Ovary (tissue), 9 donors: Measurements from ENCODE around the gene MYLIP. TPM values are rescaled to one million over a fixed set of nuclear protein-coding genes. Genes with fewer than 3 reads are reported as not detected.
"Not testable (repeated sequence)": the region's sequence is repeated elsewhere in the genome, so short reads cannot be mapped to it uniquely, and the experiment has no call there.

Experiments used
- DNase-seq, 5 donors: peaks; one replicate each; pipeline ENCODE4 v3.0.0-alpha.2; 2019 to 2020
- H3K27ac ChIP-seq, 2 donors: fragments of 200-600 bp; one replicate each; pipeline versions ENCODE4 v1.5.1 to v1.8.0; 2019 to 2022
- H3K27me3 ChIP-seq: fragments of 200-600 bp; one replicate; pipeline ENCODE4 v1.8.0; 2022
- H3K36me3 ChIP-seq: fragments of 200-600 bp; sonication (generic); one replicate; pipeline ENCODE4 v1.5.1; 2019
- H3K4me1 ChIP-seq: one replicate; pipeline ENCODE4 v1.8.1; 2013; ENCODE audit warnings: mild to moderate bottlenecking, moderate library complexity; ENCODE audit not compliant: insufficient read depth
- H3K4me3 ChIP-seq: fragments of 200-600 bp; sonication (generic); one replicate; pipeline ENCODE4 v1.5.1; 2017
- H3K9me3 ChIP-seq, 2 donors: fragments of 200-600 bp in 1 of 2; sonication (generic) in 1 of 2; one replicate each; pipeline versions ENCODE4 v1.5.1 to v1.8.1; 2013 to 2019; ENCODE audit warnings: mild to moderate bottlenecking in 1 of 2, moderate library complexity in 1 of 2
- EP300 ChIP-seq: sonication (generic); formaldehyde crosslinking; IDR thresholded peaks from one replicate; pipeline ENCODE4 v1.6.1; 2017; ENCODE audit warnings: antibody characterized with exemption
- POLR2A ChIP-seq: fragments of 450-650 bp; IDR thresholded peaks from one replicate; pipeline ENCODE4 v1.6.1; 2017; ENCODE audit warnings: antibody characterized with exemption, mild to moderate bottlenecking, moderate library complexity
- WGBS, 3 donors: extraction: QIAGEN DNeasy Blood & Tissue Kit in 1 of 3; methylation state at CpG; one replicate each; pipeline versions ENCODE4 v1.1.5 to v1.1.7; 2013 to 2017; 5-methylcytosine and 5-hydroxymethylcytosine counted together
- intact Hi-C, 4 donors: fragments of 100-400 bp; cut with DNase I; formaldehyde crosslinking; loops; one replicate each; pipeline versions ENCODE4 v1.11.0 to v1.15.1; 2022 to 2023
- polyA plus RNA-seq, 2 donors: library from polyadenylated mRNA; stranded (reverse); fragments of 200-250 nt in 1 of 2; fragments of 350-450 nt in 1 of 2; fragmentation: Illumina TruSeq in 1 of 2; extraction: RNeasy Lipid Tissue Mini Kit (QIAGEN cat#74804) in 1 of 2; gene quantifications; one replicate each; pipeline ENCODE4 v1.2.3, GENCODE V29; 2013 to 2014
- total RNA-seq, 7 donors: library from RNA; depleted of rRNA in 2 of 7; stranded (reverse); fragments of >200 nt in 2 of 7; fragmentation: NEBNext Ultra II Directional in 3 of 7; extraction: Animal tissue kit (Norgen Biotek cat#: 25700) in 3 of 7; gene quantifications; one replicate each; pipeline versions ENCODE4 v1.1.0 to v1.2.4, GENCODE V29; 2016 to 2023
- TF ChIP-seq, protein P1 (sequence below), 3 donors: fragments of 450-650 bp in 2 of 3; fragments of 200-600 bp in 1 of 3; IDR thresholded peaks; one replicate each; pipeline versions ENCODE4 v1.5.1 to v1.8.0; 2016 to 2022; ENCODE audit warnings: antibody characterized with exemption in 3 of 3, mild to moderate bottlenecking in 1 of 3
- donor health status: DM: no; HTN: no; CAD: no; lungs with moderate emphysema.
- donor health status: DM: no; HTN: no; CAD: no.
- donor health status: Bipolar disorder and iron deficiency.
- donor health status: DM: yes; HTN: yes; CAD: no.
- donor health status: DM: no; HTN: no; CAD: no.
- donor health status: DM: yes; HTN: yes; CAD: no.

Gene MYLIP
- total and polyA plus RNA-seq, 9 donors: 11.0 to 45.4 (median 37.7) TPM

- no peak overlapping the region for H3K4me3 ChIP-seq
- WGBS, 3 donors: 86 to 89% (median 89%) methylated on average over 3 of the region's 3 CpGs
- H3K27ac ChIP-seq: no peak overlapping the region
- H3K4me1 ChIP-seq: no peaks in the 10 kb centered on the region
- intact Hi-C loops: no loop called here
- no peaks in the 10 kb centered on the region for H3K9me3 ChIP-seq
- no peak for DNase-seq
- no peaks in the 10 kb centered on the region for H3K27me3 ChIP-seq
- H3K36me3 ChIP-seq: no peaks in the 10 kb centered on the region
- TF ChIP-seq, protein P1, sequence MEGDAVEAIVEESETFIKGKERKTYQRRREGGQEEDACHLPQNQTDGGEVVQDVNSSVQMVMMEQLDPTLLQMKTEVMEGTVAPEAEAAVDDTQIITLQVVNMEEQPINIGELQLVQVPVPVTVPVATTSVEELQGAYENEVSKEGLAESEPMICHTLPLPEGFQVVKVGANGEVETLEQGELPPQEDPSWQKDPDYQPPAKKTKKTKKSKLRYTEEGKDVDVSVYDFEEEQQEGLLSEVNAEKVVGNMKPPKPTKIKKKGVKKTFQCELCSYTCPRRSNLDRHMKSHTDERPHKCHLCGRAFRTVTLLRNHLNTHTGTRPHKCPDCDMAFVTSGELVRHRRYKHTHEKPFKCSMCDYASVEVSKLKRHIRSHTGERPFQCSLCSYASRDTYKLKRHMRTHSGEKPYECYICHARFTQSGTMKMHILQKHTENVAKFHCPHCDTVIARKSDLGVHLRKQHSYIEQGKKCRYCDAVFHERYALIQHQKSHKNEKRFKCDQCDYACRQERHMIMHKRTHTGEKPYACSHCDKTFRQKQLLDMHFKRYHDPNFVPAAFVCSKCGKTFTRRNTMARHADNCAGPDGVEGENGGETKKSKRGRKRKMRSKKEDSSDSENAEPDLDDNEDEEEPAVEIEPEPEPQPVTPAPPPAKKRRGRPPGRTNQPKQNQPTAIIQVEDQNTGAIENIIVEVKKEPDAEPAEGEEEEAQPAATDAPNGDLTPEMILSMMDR (IDR thresholded peaks at IDR 0.05): no peak
- TF ChIP-seq POLR2A (no peak), EP300 (no peak)
Measured at GRCh38 chr6:16173167-16173940, 44.5 kb downstream of the MYLIP start.

DNA sequence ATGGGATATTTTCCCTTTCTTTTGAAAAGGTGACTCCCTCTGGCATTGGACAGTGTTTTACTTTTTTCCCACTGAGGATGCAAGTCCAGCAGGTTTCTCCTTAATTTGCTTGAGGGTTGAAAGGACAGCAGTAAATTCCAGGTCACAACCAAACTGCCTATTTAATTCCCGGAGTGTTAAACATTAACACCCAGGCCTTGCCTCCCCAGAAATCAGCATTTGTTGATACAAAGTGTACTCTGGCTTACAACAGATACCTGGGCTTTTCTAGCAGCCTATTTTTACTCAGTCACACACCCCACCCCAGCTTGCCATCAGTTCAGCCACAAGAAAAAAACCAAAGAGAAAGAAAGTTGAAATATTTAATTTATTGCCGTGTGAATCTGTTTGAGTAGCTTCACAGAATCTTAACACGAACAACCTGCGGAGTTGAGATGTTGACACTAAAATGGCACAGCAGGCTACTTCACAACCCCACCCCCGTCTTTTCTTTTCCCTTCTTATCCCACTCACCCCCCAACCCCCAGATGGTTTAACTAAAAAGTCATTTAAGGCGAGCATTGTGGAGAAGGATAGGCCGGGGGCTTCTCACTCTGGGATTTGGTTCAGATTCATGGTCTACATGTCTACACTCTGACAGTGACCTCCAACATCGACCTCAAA lies 45.7 kb downstream of the MYLIP start:
- intact Hi-C loops: no loop called here
- Histone ChIP-seq H3K27ac (no peak overlapping the region), H3K4me1 (no peaks in the 10 kb centered on the region), H3K27me3 (no peaks in the 10 kb centered on the region), H3K4me3 (no peak overlapping the region), H3K36me3 (no peaks in the 10 kb centered on the region), H3K9me3 (no peaks in the 10 kb centered on the region)
- TF ChIP-seq, protein P1 (IDR thresholded peaks at IDR 0.05): no peak
- TF ChIP-seq POLR2A (no peak), EP300 (no peak)
- WGBS, 3 donors: 85 to 89% (median 87%) methylated on average over 8 of the region's 8 CpGs
- no peak for DNase-seq

DNA sequence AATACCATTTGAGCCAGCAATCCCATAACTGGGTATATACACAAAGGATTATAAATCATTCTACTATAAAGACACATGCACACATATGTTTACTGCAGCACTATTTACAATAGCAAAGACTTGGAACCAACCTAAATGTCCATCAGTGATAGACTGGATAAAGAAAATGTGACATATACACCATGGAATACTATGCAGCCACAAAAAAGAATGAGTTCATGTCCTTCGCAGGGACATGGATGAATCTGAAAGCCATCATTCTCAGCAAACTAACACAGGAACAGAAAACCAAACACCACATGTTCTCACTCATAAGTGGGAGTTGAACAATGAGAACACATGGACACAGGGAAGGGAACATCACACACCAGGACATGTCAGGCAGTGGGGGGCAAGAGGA lies 47.7 kb downstream of the MYLIP start:
- intact Hi-C loops: not testable (repeated sequence)
- 33 to 97% (median 51%) methylated on average over 1 of the region's 1 CpG for WGBS, 3 donors

DNA sequence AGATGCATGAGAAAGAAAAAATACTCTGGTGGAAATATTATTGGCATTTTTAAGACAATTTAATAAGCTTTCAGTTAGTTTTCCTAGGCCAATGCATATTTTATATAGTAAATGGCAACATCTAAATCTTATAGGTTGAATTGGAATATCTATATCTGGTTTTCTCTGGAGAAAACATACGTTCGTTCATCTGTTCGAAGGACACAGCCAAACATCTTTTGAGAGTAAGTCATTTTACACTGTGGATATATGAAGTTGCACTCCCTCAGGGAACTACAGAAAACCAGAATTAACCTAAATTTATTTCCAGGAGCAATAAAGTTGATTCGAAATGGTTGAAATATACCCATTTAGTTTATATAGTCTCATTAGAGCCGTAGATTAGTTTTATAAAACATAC lies 49.0 kb downstream of the MYLIP start:
- TF ChIP-seq POLR2A: no peak
- TF ChIP-seq, protein P1 (IDR thresholded peaks at IDR 0.05): no peak
- no peak for TF ChIP-seq EP300
- Histone ChIP-seq H3K27ac (no peak overlapping the region), H3K4me3 (no peak overlapping the region), H3K9me3 (no peaks in the 10 kb centered on the region), H3K27me3 (no peaks in the 10 kb centered on the region), H3K36me3 (no peaks in the 10 kb centered on the region), H3K4me1 (no peaks in the 10 kb centered on the region)
- DNase-seq: no peak
- 92 to 95% (median 93%) methylated on average over 5 of the region's 5 CpGs for WGBS, 3 donors
- intact Hi-C loops: no loop called here

More for the DNA sequence above, 47.7 kb downstream of the MYLIP start:
- not testable (repeated sequence) for H3K9me3 ChIP-seq, H3K36me3 ChIP-seq, H3K4me3 ChIP-seq, H3K27me3 ChIP-seq, H3K27ac ChIP-seq, DNase-seq, H3K4me1 ChIP-seq

GRCh38 chr6:16178351-16178750 lies 49.5 kb downstream of the MYLIP start:
- intact Hi-C loops: no loop called here
- no peaks in the 10 kb centered on the region for H3K36me3 ChIP-seq
- no peak for TF ChIP-seq POLR2A
- TF ChIP-seq, protein P1 (IDR thresholded peaks at IDR 0.05): no peak
- no peaks in the 10 kb centered on the region for H3K4me1 ChIP-seq
- no peak overlapping the region for H3K27ac ChIP-seq
- H3K27me3 ChIP-seq: no peaks in the 10 kb centered on the region
- DNase-seq: no peak
- WGBS, 3 donors: 86 to 89% (median 89%) methylated on average over 7 of the region's 7 CpGs
- H3K9me3 ChIP-seq: no peaks in the 10 kb centered on the region
- H3K4me3 ChIP-seq: no peak overlapping the region
